GM23338 (cell line): ENCODE data around the gene SPATC1L. TPM values are rescaled to one million over a fixed set of nuclear protein-coding genes. Genes with fewer than 3 reads are reported as not detected.

ENCODE experiments used
- ATAC-seq: fragments of 200-7000 bp; cut with Tn5 transposase; 3 replicates; pipeline ENCODE4 v1.9.1; 2020
- DNase-seq: peaks from one replicate; pipeline ENCODE4 v3.0.0-alpha.2; 2015; ENCODE audit warnings: low spot score
- H2AFZ ChIP-seq: fragments of 200-600 bp; sonication (generic); 2 replicates; pipeline ENCODE4 v1.8.0; 2016; ENCODE audit warnings: antibody characterized with exemption, mild to moderate bottlenecking, moderate library complexity
- H3F3A ChIP-seq: fragments of 200-600 bp; sonication (generic); replicated peaks from 2 replicates; pipeline ENCODE4 v1.8.0; 2017; ENCODE audit warnings: antibody characterized with exemption, mixed run types, low read depth
- H3K27ac ChIP-seq: fragments of 200-600 bp; sonication (generic); 2 replicates; pipeline ENCODE4 v1.6.1; 2016; ENCODE audit warnings: low read depth
- H3K27me3 ChIP-seq: fragments of 200-600 bp; sonication (generic); 2 replicates; pipeline ENCODE4 v1.8.0; 2016; ENCODE audit warnings: mild to moderate bottlenecking, mixed run types, moderate library complexity; ENCODE audit not compliant: insufficient read depth
- H3K36me3 ChIP-seq: fragments of 200-600 bp; sonication (generic); 2 replicates; pipeline ENCODE4 v1.8.0; 2016; ENCODE audit warnings: mild to moderate bottlenecking; ENCODE audit not compliant: insufficient read depth
- H3K4me1 ChIP-seq: fragments of 200-600 bp; sonication (generic); 2 replicates; pipeline ENCODE4 v1.8.0; 2016; ENCODE audit warnings: mild to moderate bottlenecking, moderate library complexity; ENCODE audit not compliant: insufficient read depth
- H3K4me2 ChIP-seq: fragments of 200-600 bp; sonication (generic); 2 replicates; pipeline ENCODE4 v1.7.1; 2017; ENCODE audit warnings: mixed run types
- H3K4me3 ChIP-seq: fragments of 200-600 bp; sonication (generic); 2 replicates; pipeline ENCODE4 v1.6.1; 2016; ENCODE audit warnings: mixed run types
- H3K79me2 ChIP-seq: fragments of 200-600 bp; sonication (generic); replicated peaks from 2 replicates; pipeline ENCODE4 v1.8.0; 2017; ENCODE audit warnings: mild to moderate bottlenecking; ENCODE audit not compliant: insufficient read depth
- H3K9me2 ChIP-seq: fragments of 200-600 bp; sonication (generic); 2 replicates; pipeline ENCODE4 v1.8.0; 2017; ENCODE audit not compliant: insufficient read depth
- H4K20me1 ChIP-seq: fragments of 200-600 bp; sonication (generic); replicated peaks from 2 replicates; pipeline ENCODE4 v1.8.0; 2017; ENCODE audit warnings: mild to moderate bottlenecking; ENCODE audit not compliant: insufficient read depth
- H3K27ac Mint-ChIP-seq: 2 replicates; pipeline ENCODE4 v1.8.0; 2020; ENCODE audit warnings: inconsistent platforms, mild to moderate bottlenecking, moderate library complexity, mixed read lengths
- H3K27me3 Mint-ChIP-seq: 3 replicates; pipeline ENCODE4 v1.8.0; 2022; ENCODE audit warnings: low read depth, mild to moderate bottlenecking, moderate library complexity, mixed read lengths, inconsistent platforms; ENCODE audit not compliant: insufficient read depth, poor library complexity
- H3K36me3 Mint-ChIP-seq: 3 replicates; pipeline ENCODE4 v1.8.0; 2021; ENCODE audit warnings: low read depth, mild to moderate bottlenecking, inconsistent platforms, moderate library complexity, mixed read lengths
- H3K4me1 Mint-ChIP-seq: 3 replicates; pipeline ENCODE4 v1.8.0; 2020; ENCODE audit warnings: mild to moderate bottlenecking, inconsistent platforms, mixed read lengths
- H3K4me3 Mint-ChIP-seq: 3 replicates; pipeline ENCODE4 v1.8.0; 2021; ENCODE audit warnings: moderate library complexity, mild to moderate bottlenecking, inconsistent platforms, mixed read lengths
- H3K9me3 Mint-ChIP-seq: 3 replicates; pipeline ENCODE4 v1.8.0; 2020; ENCODE audit warnings: moderate library complexity, mild to moderate bottlenecking, inconsistent platforms, mixed read lengths
- CREB1 ChIP-seq: fragments of 250-450 bp; sonication (Bioruptor Pico); IDR thresholded peaks from 2 replicates; pipeline ENCODE4 v1.5.0; 2020; ENCODE audit warnings: low read depth, mild to moderate bottlenecking, moderate library complexity
- CTCF ChIP-seq, 2 experiments: fragments of 200-600 bp in 1 of 2; sonication (generic) in 1 of 2; conservative IDR thresholded peaks; 2 replicates each; pipeline versions ENCODE4 v1.5.1 to v1.6.1; 2016 to 2017; ENCODE audit warnings: antibody characterized with exemption in 2 of 2, low read depth in 2 of 2, mild to moderate bottlenecking in 2 of 2, moderate library complexity in 1 of 2
- ETS1 ChIP-seq: IDR thresholded peaks from 2 replicates; pipeline ENCODE4 v1.6.1; 2016; ENCODE audit warnings: antibody characterized with exemption
- EZH2 ChIP-seq: fragments of 200-600 bp; sonication (generic); IDR thresholded peaks from one replicate; pipeline ENCODE4 v1.8.0; 2017; ENCODE audit warnings: antibody characterized with exemption, mild to moderate bottlenecking, low read depth; ENCODE audit not compliant: unreplicated experiment
- EZH2phosphoT487 ChIP-seq: fragments of 200-600 bp; sonication (generic); IDR thresholded peaks from one replicate; pipeline ENCODE4 v1.8.1; 2018; ENCODE audit warnings: antibody characterized with exemption; ENCODE audit not compliant: unreplicated experiment
- JUNB ChIP-seq: IDR thresholded peaks from one replicate; pipeline ENCODE4 v1.6.1; 2016; ENCODE audit warnings: antibody characterized with exemption; ENCODE audit not compliant: unreplicated experiment
- NANOG ChIP-seq: IDR thresholded peaks from 2 replicates; pipeline ENCODE4 v1.6.1; 2016; ENCODE audit warnings: antibody characterized with exemption, borderline replicate concordance
- POLR2AphosphoS5 ChIP-seq: IDR thresholded peaks from 2 replicates; pipeline ENCODE4 v1.6.1; 2016; ENCODE audit warnings: antibody characterized with exemption, low read depth
- REST ChIP-seq: IDR thresholded peaks from one replicate; pipeline ENCODE4 v1.6.1; 2018; ENCODE audit warnings: antibody characterized with exemption; ENCODE audit not compliant: unreplicated experiment
- STAT1 ChIP-seq: IDR thresholded peaks from one replicate; pipeline ENCODE4 v1.6.1; 2016; ENCODE audit warnings: antibody characterized with exemption; ENCODE audit not compliant: unreplicated experiment
- ZNF114 ChIP-seq: fragments of 250-450 bp; sonication (Bioruptor Pico); IDR thresholded peaks from 2 replicates; pipeline ENCODE4 v1.5.0; 2020; ENCODE audit warnings: mild to moderate bottlenecking, moderate library complexity
- ZNF331 ChIP-seq: fragments of 250-450 bp; sonication (Bioruptor Pico); IDR thresholded peaks from 2 replicates; pipeline ENCODE4 v1.5.0; 2020; ENCODE audit warnings: low read depth, mild to moderate bottlenecking, moderate library complexity
- ZNF462 ChIP-seq: fragments of 250-450 bp; sonication (Bioruptor Pico); IDR thresholded peaks from 2 replicates; pipeline ENCODE4 v1.5.0; 2020; ENCODE audit warnings: mild to moderate bottlenecking, moderate library complexity
- polyA plus RNA-seq: library from polyadenylated mRNA; unstranded; fragments of >200 nt; fragmentation: Nextera tagmentation; extraction: Ambion mirVana; gene quantifications from 2 replicates; pipeline ENCODE4 v1.2.1, GENCODE V29; 2016
- total RNA-seq: library from RNA; depleted of rRNA; stranded (reverse); fragments of >200 nt; shearing (Covaris generic); gene quantifications from 2 replicates; pipeline ENCODE4 v1.2.3, GENCODE V29; 2014

Gene SPATC1L
- total and polyA plus RNA-seq, 2 experiments from 2014 or later, result 37.6 to 70.2 TPM

GRCh38 chr21:46191257-46191685, 7.0 kb upstream of the SPATC1L start:
- Histone ChIP-seq H4K20me1 (peaks cover 3% of the 10 kb centered on the region; the same call in 1 of the 2 replicates), H3K4me3 (no peak overlapping the region), H3F3A (peaks cover 12% of the 10 kb centered on the region), H3K79me2 (no peaks in the 10 kb centered on the region), H2AFZ (no peak overlapping the region), H3K27me3 (no peaks in the 10 kb centered on the region), H3K36me3 (no peaks in the 10 kb centered on the region; the same call in 1 of the 2 replicates), H3K4me2 (no peak overlapping the region), H3K4me1 (peaks cover 4% of the 10 kb centered on the region; the same call in 1 of the 2 replicates), H3K9me2 (no peaks in the 10 kb centered on the region), H3K27ac (no peak overlapping the region)
- no peak overlapping the region for H3K4me3 Mint-ChIP-seq
- no peak for ATAC-seq
- no peak for TF ChIP-seq ETS1
- no peak for TF ChIP-seq ZNF331
- TF ChIP-seq ZNF462, result no peak
- TF ChIP-seq REST, result no peak
- no peak for TF ChIP-seq POLR2AphosphoS5
- no peak for TF ChIP-seq CTCF (conservative IDR thresholded peaks at IDR 0.05; ENCODE audit: low read depth in 2 of 2)
- no peak for TF ChIP-seq EZH2phosphoT487
- TF ChIP-seq EZH2, result no peak
- no peak for TF ChIP-seq ZNF114 (CRISPR knock-in tag)
- TF ChIP-seq NANOG, result no peak
- no peak for TF ChIP-seq JUNB
- TF ChIP-seq CREB1 (CRISPR knock-in tag), result no peak
- no peak for TF ChIP-seq STAT1
- H3K4me1 Mint-ChIP-seq, result peaks cover 15% of the 10 kb centered on the region
- H3K36me3 Mint-ChIP-seq, result peaks cover 49% of the 10 kb centered on the region
- no peak overlapping the region for H3K27ac Mint-ChIP-seq
- H3K9me3 Mint-ChIP-seq, result no peaks in the 10 kb centered on the region
- DNase-seq, result no peak
- H3K27me3 Mint-ChIP-seq, result peaks cover 13% of the 10 kb centered on the region
